ENCODE measurements around the gene FUS. TPM values are rescaled to one million over a fixed set of nuclear protein-coding genes. Genes with fewer than 3 reads are reported as not detected.
A peak's percentile ranks its signal among the peaks of the same experiment; 100 is the strongest.
"Not testable (repeated sequence)": the region's sequence is repeated elsewhere in the genome, so short reads cannot be mapped to it uniquely, and the experiment has no call there.

FUS gene
- total and polyA plus RNA-seq, 7 experiments from 2014 or later, result 177 to 956 (median 614) TPM

- Histone ChIP-seq H3K4me3 (ENCODE audit: low read length) (no peak overlapping the region), H3K4me1 (ENCODE audit: control insufficient read depth in 2 of 2, insufficient read depth in 2 of 2, low read length in 2 of 2) (no peaks in the 10 kb centered on the region), H3K27me3 (ENCODE audit: control insufficient read depth in 2 of 2, insufficient read depth in 2 of 2, low read length in 2 of 2) (no peaks in the 10 kb centered on the region), H3K36me3 (ENCODE audit: control insufficient read depth in 2 of 3, insufficient read depth in 3 of 3, low read length in 3 of 3) (no peaks in the 10 kb centered on the region), H3K9me3 (ENCODE audit: control insufficient read depth in 2 of 3, low read length in 3 of 3) (no peaks in the 10 kb centered on the region), H3K27ac (ENCODE audit: low read depth, low read length) (no peak overlapping the region)
- POLR2A ChIA-PET, result no interaction called here
- CTCF ChIA-PET, result no interaction called here
- Mint-ChIP-seq H3K4me3 (no peak overlapping the region), H3K36me3 (no peaks in the 10 kb centered on the region), H3K27me3 (peaks cover 0 to 6% (median 0%) of the 10 kb centered on the region in 5 donors), H3K4me1 (peaks cover 0 to 6% (median 0%) of the 10 kb centered on the region in 7 donors), H3K9me3 (peaks cover 0 to 1% (median 0%) of the 10 kb centered on the region in 11 donors), H3K27ac (no peak overlapping the region)
- intact Hi-C loops (cut with micrococcal nuclease), result no loop called here
- ATAC-seq (no peak), DNase-seq (no peak)
These were observed 30.6 kb upstream of the FUS start for GRCh38 chr16:31149332-31149731.

- ChIA-PET POLR2A (no interaction called here), CTCF (no interaction called here)
- Mint-ChIP-seq H3K27ac (no peak within 1 kb of the TSS), H3K36me3 (no peaks in the 10 kb centered on the region), H3K4me3 (no peak within 1 kb of the TSS), H3K9me3 (peaks cover 0 to 1% (median 0%) of the 10 kb centered on the region in 11 donors), H3K27me3 (peaks cover 0 to 6% (median 0%) of the 10 kb centered on the region in 5 donors), H3K4me1 (peaks cover 0 to 6% (median 0%) of the 10 kb centered on the region in 7 donors)
- H3K4me1 ChIP-seq (ENCODE audit: control insufficient read depth in 2 of 2, insufficient read depth in 2 of 2, low read length in 2 of 2), result no peaks in the 10 kb centered on the region
- intact Hi-C loops (cut with micrococcal nuclease), result no loop called here
- DNase-seq (no peak), ATAC-seq (peak; percentile 45)
- H3K9me3 ChIP-seq (ENCODE audit: control insufficient read depth in 2 of 3, low read length in 3 of 3), result no peaks in the 10 kb centered on the region
- H3K27ac ChIP-seq (ENCODE audit: low read depth, low read length), result no peak within 1 kb of the TSS
- H3K4me3 ChIP-seq (ENCODE audit: low read length), result no peak within 1 kb of the TSS
- no peaks in the 10 kb centered on the region for H3K36me3 ChIP-seq (ENCODE audit: control insufficient read depth in 2 of 3, insufficient read depth in 3 of 3, low read length in 3 of 3)
- H3K27me3 ChIP-seq (ENCODE audit: control insufficient read depth in 2 of 2, insufficient read depth in 2 of 2, low read length in 2 of 2), result no peaks in the 10 kb centered on the region
These were observed 29.7 kb upstream of the FUS start, which contains the start of gene PRSS36 for GRCh38 chr16:31149894-31150890. TSS of gene PRSS36 (minus strand) at chr16:31150066. CDS start at chr16:31150035, 31 bp downstream.

- H3K4me3 ChIP-seq (ENCODE audit: low read length); H3K36me3 ChIP-seq (ENCODE audit: control insufficient read depth in 2 of 3, insufficient read depth in 3 of 3, low read length in 3 of 3); intact Hi-C loops (cut with micrococcal nuclease); H3K4me3 Mint-ChIP-seq; H3K36me3 Mint-ChIP-seq; H3K4me1 ChIP-seq (ENCODE audit: control insufficient read depth in 2 of 2, insufficient read depth in 2 of 2, low read length in 2 of 2); H3K27ac ChIP-seq (ENCODE audit: low read depth, low read length); H3K4me1 Mint-ChIP-seq; H3K27ac Mint-ChIP-seq; H3K27me3 Mint-ChIP-seq; CTCF ChIA-PET; H3K9me3 ChIP-seq (ENCODE audit: control insufficient read depth in 2 of 3, low read length in 3 of 3); H3K9me3 Mint-ChIP-seq; H3K27me3 ChIP-seq (ENCODE audit: control insufficient read depth in 2 of 2, insufficient read depth in 2 of 2, low read length in 2 of 2); DNase-seq; ATAC-seq: not testable (repeated sequence)
- POLR2A ChIA-PET, result interaction anchor here (2.3 kb wide), 1 partner anchor 9 kb away, joined by 10 read pairs; no protein-coding TSS in a partner anchor
These were observed 29.0 kb upstream of the FUS start for GRCh38 chr16:31150976-31151375.

- CTCF ChIA-PET, result interaction anchor here (0.7 to 2.7 kb wide), 2 partner anchors 15 to 245 kb away, joined by 3 to 9 read pairs; no protein-coding TSS in a partner anchor
- Mint-ChIP-seq H3K27ac (peak overlapping the region in 3 of 9 donors; percentile 16 to 38 (median 25)), H3K36me3 (no peaks in the 10 kb centered on the region), H3K27me3 (peaks cover 0 to 17% (median 0%) of the 10 kb centered on the region in 5 donors), H3K9me3 (no peaks in the 10 kb centered on the region), H3K4me3 (peak overlapping the region in 8 of 10 donors; percentile 7 to 66 (median 36)), H3K4me1 (peaks cover 0 to 12% (median 10%) of the 10 kb centered on the region in 7 donors)
- H3K4me1 ChIP-seq (ENCODE audit: control insufficient read depth in 2 of 2, insufficient read depth in 2 of 2, low read length in 2 of 2), result no peaks in the 10 kb centered on the region
- H3K27me3 ChIP-seq (ENCODE audit: control insufficient read depth in 2 of 2, insufficient read depth in 2 of 2, low read length in 2 of 2), result no peaks in the 10 kb centered on the region
- intact Hi-C loops (cut with micrococcal nuclease), result no loop called here
- H3K27ac ChIP-seq (ENCODE audit: low read depth, low read length), result no peak overlapping the region
- no peak for DNase-seq
- no peaks in the 10 kb centered on the region for H3K36me3 ChIP-seq (ENCODE audit: control insufficient read depth in 2 of 3, insufficient read depth in 3 of 3, low read length in 3 of 3)
- POLR2A ChIA-PET, result interaction anchor here (0.7 to 4.8 kb wide), 3 partner anchors 10 to 23 kb away, joined by 4 to 32 read pairs (median 9); partner anchors contain the start of gene FUS
- H3K9me3 ChIP-seq (ENCODE audit: control insufficient read depth in 2 of 3, low read length in 3 of 3), result no peaks in the 10 kb centered on the region
- peak; percentile 74 for ATAC-seq
- H3K4me3 ChIP-seq (ENCODE audit: low read length), result no peak overlapping the region
These were observed 22.8 kb upstream of the FUS start for GRCh38 chr16:31157136-31157535.

- DNase-seq (no peak), ATAC-seq (no peak)
- H3K9me3 Mint-ChIP-seq, result no peaks in the 10 kb centered on the region
- Histone ChIP-seq H3K4me1 (ENCODE audit: control insufficient read depth in 2 of 2, insufficient read depth in 2 of 2, low read length in 2 of 2) (no peaks in the 10 kb centered on the region), H3K4me3 (ENCODE audit: low read length) (no peak overlapping the region), H3K36me3 (ENCODE audit: control insufficient read depth in 2 of 3, insufficient read depth in 3 of 3, low read length in 3 of 3) (no peaks in the 10 kb centered on the region), H3K27ac (ENCODE audit: low read depth, low read length) (no peak overlapping the region), H3K9me3 (ENCODE audit: control insufficient read depth in 2 of 3, low read length in 3 of 3) (no peaks in the 10 kb centered on the region), H3K27me3 (ENCODE audit: control insufficient read depth in 2 of 2, insufficient read depth in 2 of 2, low read length in 2 of 2) (no peaks in the 10 kb centered on the region)
- ChIA-PET CTCF (interaction anchor here (0.5 to 1.9 kb wide), 3 partner anchors 10 to 24 kb away, joined by 3 to 7 read pairs (median 7); no protein-coding TSS in a partner anchor), POLR2A (interaction anchor here (0.7 to 1.4 kb wide), 3 partner anchors 10 to 537 kb away, joined by 3 to 8 read pairs (median 3); no protein-coding TSS in a partner anchor)
- peaks cover 0 to 3% (median 0%) of the 10 kb centered on the region in 5 donors for H3K27me3 Mint-ChIP-seq
- no peak overlapping the region for H3K27ac Mint-ChIP-seq
- no peak overlapping the region for H3K4me3 Mint-ChIP-seq
- H3K4me1 Mint-ChIP-seq, result peaks cover 0 to 3% (median 0%) of the 10 kb centered on the region in 7 donors
- no peaks in the 10 kb centered on the region for H3K36me3 Mint-ChIP-seq
- intact Hi-C loops (cut with micrococcal nuclease), result no loop called here
These were observed 12.6 kb upstream of the FUS start for GRCh38 chr16:31167315-31167714.

- ChIA-PET POLR2A (interaction anchor here (0.6 to 1.2 kb wide), 3 partner anchors 9 to 33 kb away, joined by 3 to 4 read pairs (median 4); partner anchors contain the start of genes FUS and PYCARD), CTCF (interaction anchor here (1.9 kb wide), 1 partner anchor 9 kb away, joined by 7 read pairs; no protein-coding TSS in a partner anchor)
These were observed 11.1 kb upstream of the FUS start for GRCh38 chr16:31168848-31169247.

More at GRCh38 chr16:31168848-31169247, 11.1 kb upstream of the FUS start:
- Histone ChIP-seq H3K36me3 (ENCODE audit: control insufficient read depth in 2 of 3, insufficient read depth in 3 of 3, low read length in 3 of 3) (no peaks in the 10 kb centered on the region), H3K9me3 (ENCODE audit: control insufficient read depth in 2 of 3, low read length in 3 of 3) (no peaks in the 10 kb centered on the region), H3K27me3 (ENCODE audit: control insufficient read depth in 2 of 2, insufficient read depth in 2 of 2, low read length in 2 of 2) (no peaks in the 10 kb centered on the region), H3K27ac (ENCODE audit: low read depth, low read length) (no peak overlapping the region), H3K4me3 (ENCODE audit: low read length) (no peak overlapping the region), H3K4me1 (ENCODE audit: control insufficient read depth in 2 of 2, insufficient read depth in 2 of 2, low read length in 2 of 2) (no peaks in the 10 kb centered on the region)
- intact Hi-C loops (cut with micrococcal nuclease), result no loop called here
- Mint-ChIP-seq H3K9me3 (no peaks in the 10 kb centered on the region), H3K27ac (no peak overlapping the region), H3K36me3 (no peaks in the 10 kb centered on the region), H3K27me3 (peaks cover 0 to 3% (median 0%) of the 10 kb centered on the region in 5 donors), H3K4me3 (no peak overlapping the region), H3K4me1 (peaks cover 0 to 3% (median 0%) of the 10 kb centered on the region in 7 donors)
- ATAC-seq, result no peak
- DNase-seq, result no peak
